ENCODE results near the gene ATP1B3. TPM values are rescaled to one million over a fixed set of nuclear protein-coding genes. Genes with fewer than 3 reads are reported as not detected.

Gene ATP1B3
- 100 to 1,000 TPM; 117 to 190 (median 154) TPM for total RNA-seq

GRCh38 chr3:141876381-141876890, at the start of gene ATP1B3:
Gene ATP1B3 (plus strand): TSS chr3:141876643. CDS start chr3:141876802, 159 bp downstream.
- TF ChIP-seq POLR2A (IDR thresholded peaks at IDR 0.05) (peak; percentile 88 to 97), POLR2AphosphoS5 (IDR thresholded peaks at IDR 0.05) (peak in 2 of 3 donors; percentile 26 to 87), CTCF (IDR thresholded peaks at IDR 0.05) (no peak), EP300 (IDR thresholded peaks at IDR 0.05) (no peak)
- Histone ChIP-seq H3K36me3 (no peaks in the 10 kb centered on the region), H3K4me3 (peak within 1 kb of the TSS; percentile 99), H3K9me3 (no peaks in the 10 kb centered on the region), H3K27ac (peak within 1 kb of the TSS; percentile 97), H3K27me3 (no peaks in the 10 kb centered on the region), H3K4me1 (peaks cover 33% of the 10 kb centered on the region)
- 0% methylated on average over 12 of the region's 69 CpGs for WGBS
- peak; percentile 86 to 88 for DNase-seq (ENCODE audit: low spot score in 2 of 2)

- Histone ChIP-seq H3K36me3 (no peaks in the 10 kb centered on the region), H3K4me1 (peaks cover 31% of the 10 kb centered on the region), H3K9me3 (no peaks in the 10 kb centered on the region), H3K27ac (no peak overlapping the region), H3K27me3 (no peaks in the 10 kb centered on the region), H3K4me3 (no peak overlapping the region)
- TF ChIP-seq POLR2A (IDR thresholded peaks at IDR 0.05) = no peak
- no peak for TF ChIP-seq CTCF (IDR thresholded peaks at IDR 0.05)
- no peak for TF ChIP-seq EP300 (IDR thresholded peaks at IDR 0.05)
- no peak for TF ChIP-seq POLR2AphosphoS5 (IDR thresholded peaks at IDR 0.05)
- DNase-seq (ENCODE audit: low spot score in 2 of 2) = no peak
These were observed 48.0 kb upstream of the ATP1B3 start for GRCh38 chr3:141828487-141828886.

GRCh38 chr3:141828890-141829289, 47.6 kb upstream of the ATP1B3 start:
- Histone ChIP-seq H3K4me1 (peaks cover 31% of the 10 kb centered on the region), H3K27ac (peak overlapping the region; percentile 55), H3K4me3 (no peak overlapping the region), H3K27me3 (no peaks in the 10 kb centered on the region), H3K9me3 (no peaks in the 10 kb centered on the region), H3K36me3 (no peaks in the 10 kb centered on the region)
- peak; percentile 81 for DNase-seq (ENCODE audit: low spot score in 2 of 2)
- WGBS = 3% methylated on average over 2 of the region's 2 CpGs
- TF ChIP-seq EP300 (IDR thresholded peaks at IDR 0.05) = no peak
- no peak for TF ChIP-seq POLR2A (IDR thresholded peaks at IDR 0.05)
- TF ChIP-seq POLR2AphosphoS5 (IDR thresholded peaks at IDR 0.05) = no peak
- no peak for TF ChIP-seq CTCF (IDR thresholded peaks at IDR 0.05)

GRCh38 chr3:141830508-141830907, 45.9 kb upstream of the ATP1B3 start:
- Histone ChIP-seq H3K27ac (peak overlapping the region; percentile 55), H3K9me3 (no peaks in the 10 kb centered on the region), H3K36me3 (no peaks in the 10 kb centered on the region), H3K4me3 (no peak overlapping the region), H3K4me1 (peaks cover 31% of the 10 kb centered on the region), H3K27me3 (no peaks in the 10 kb centered on the region)
- DNase-seq (ENCODE audit: low spot score in 2 of 2) = no peak
- TF ChIP-seq POLR2AphosphoS5 (IDR thresholded peaks at IDR 0.05) (peak in 1 of 3 donors; percentile 64), CTCF (IDR thresholded peaks at IDR 0.05) (no peak)
- 48% methylated on average over 6 of the region's 6 CpGs for WGBS

- Histone ChIP-seq H3K27me3 (no peaks in the 10 kb centered on the region), H3K4me1 (peaks cover 12% of the 10 kb centered on the region), H3K4me3 (no peak overlapping the region), H3K36me3 (no peaks in the 10 kb centered on the region), H3K27ac (no peak overlapping the region), H3K9me3 (no peaks in the 10 kb centered on the region)
- 92% methylated on average over 3 of the region's 3 CpGs for WGBS
- TF ChIP-seq POLR2A (IDR thresholded peaks at IDR 0.05) = no peak
- no peak for TF ChIP-seq CTCF (IDR thresholded peaks at IDR 0.05)
- TF ChIP-seq POLR2AphosphoS5 (IDR thresholded peaks at IDR 0.05) = no peak
- TF ChIP-seq EP300 (IDR thresholded peaks at IDR 0.05) = no peak
- DNase-seq (ENCODE audit: low spot score in 2 of 2) = no peak
These were observed 42.2 kb upstream of the ATP1B3 start for GRCh38 chr3:141834292-141834691.
